HepG2 (cell line): ENCODE measurements around the gene DND1. TPM values are rescaled to one million over a fixed set of nuclear protein-coding genes. Genes with fewer than 3 reads are reported as not detected.
"Not testable (repeated sequence)": the region's sequence is repeated elsewhere in the genome, so short reads cannot be mapped to it uniquely, and the experiment has no call there.

ENCODE experiments used
- ATAC-seq: fragments of 200-7000 bp; cut with Tn5 transposase; 3 replicates; pipeline ENCODE4 v1.9.1; 2020; ENCODE audit warnings: mild to moderate bottlenecking, moderate library complexity
- BruUV-seq: library from RNA; stranded (reverse); fragments of 400-500 nt; replicated peaks from 2 replicates; lab custom pipeline; 2021; lab: Mats Ljungman, UMichigan
- CTCF ChIA-PET: fragments of 300-600 bp; formaldehyde crosslinking; extraction: SDS; loops from one replicate; lab custom pipeline; 2021; ENCODE audit warnings: low total read pairs, inconsistent platforms, low intra/inter-chr PET ratio; lab: Yijun Ruan, JAX
- POLR2A ChIA-PET: fragments of 350-600 bp; sonication (Branson Sonifier 250); formaldehyde crosslinking; loops from one replicate; lab custom pipeline; 2020; ENCODE audit warnings: antibody characterized with exemption, inconsistent platforms; lab: Yijun Ruan, JAX
- DNase-seq: peaks from one replicate; pipeline ENCODE4 v3.0.0-alpha.2; 2015; ENCODE audit warnings: low spot score
- FAIRE-seq: peaks from 3 replicates; lab custom pipeline; 2011; peaks lifted over from hg19 to GRCh38; lab: Jason Lieb, UNC
- H2AFZ ChIP-seq: one replicate; pipeline ENCODE4 v1.6.1; 2011; ENCODE audit warnings: low read length, inconsistent platforms
- H3K27ac ChIP-seq: fragments of 300-600 bp; 3 replicates; pipeline ENCODE4 v1.8.0; 2011; ENCODE audit warnings: mixed run types, mild to moderate bottlenecking, mixed read lengths, low read length, inconsistent platforms; ENCODE audit not compliant: insufficient read depth; ENCODE audit errors: extremely low read length
- H3K27me3 ChIP-seq, 2 experiments: fragments of 200-600 bp in 1 of 2; 2 replicates in 1 of 2; 3 replicates in 1 of 2; pipeline versions ENCODE4 v1.6.0 to v1.8.0; 2011; ENCODE audit warnings: low read length in 2 of 2, mild to moderate bottlenecking in 2 of 2, moderate library complexity in 2 of 2, inconsistent platforms in 1 of 2; ENCODE audit not compliant: insufficient read depth in 2 of 2, control insufficient read depth in 1 of 2
- H3K36me3 ChIP-seq, 2 experiments: fragments of 200-600 bp in 1 of 2; replicated peaks in 1 of 2; 2 replicates in 1 of 2; 3 replicates in 1 of 2; pipeline versions ENCODE4 v1.5.1 to v1.8.0; 2011; ENCODE audit warnings: low read length in 2 of 2, inconsistent platforms in 1 of 2; ENCODE audit not compliant: insufficient read depth in 2 of 2, control insufficient read depth in 1 of 2
- H3K4me1 ChIP-seq: 2 replicates; pipeline ENCODE4 v1.5.1; 2012; ENCODE audit warnings: low read length, inconsistent platforms; ENCODE audit not compliant: insufficient read depth
- H3K4me2 ChIP-seq: 2 replicates; pipeline ENCODE4 v1.6.0; 2011; ENCODE audit warnings: low read depth, low read length, inconsistent platforms
- H3K4me3 ChIP-seq, 3 experiments: fragments of 200-600 bp in 1 of 3; sonication (generic), shearing (Covaris generic) in 1 of 3; replicated peaks in 1 of 3; 2 replicates each; pipeline ENCODE4 v1.5.1; 2011 to 2016; ENCODE audit warnings: low read length in 3 of 3, inconsistent platforms in 2 of 3, low read depth in 2 of 3, mild to moderate bottlenecking in 2 of 3, control low read depth in 1 of 3, mixed read lengths in 1 of 3; ENCODE audit not compliant: insufficient read depth in 1 of 3
- H3K79me2 ChIP-seq: one replicate; pipeline ENCODE4 v1.6.1; 2011; ENCODE audit warnings: low read length, inconsistent platforms; ENCODE audit not compliant: insufficient read depth
- H3K9ac ChIP-seq: 2 replicates; pipeline ENCODE4 v1.6.0; 2011; ENCODE audit warnings: mild to moderate bottlenecking, low read depth, low read length, inconsistent platforms; ENCODE audit not compliant: insufficient read depth
- H3K9me3 ChIP-seq: 2 replicates; pipeline ENCODE4 v1.5.1; 2012; ENCODE audit warnings: mild to moderate bottlenecking, low read length
- H4K20me1 ChIP-seq: 2 replicates; pipeline ENCODE4 v1.6.0; 2011; ENCODE audit warnings: inconsistent platforms, mild to moderate bottlenecking, low read length, moderate library complexity; ENCODE audit not compliant: insufficient read depth
- BRCA1 ChIP-seq: sonication (generic); formaldehyde crosslinking; IDR thresholded peaks from 2 replicates; pipeline ENCODE4 v1.4.0; 2020; ENCODE audit warnings: missing genetic modification reagents
- DPF2 ChIP-seq: sonication (generic); formaldehyde crosslinking; IDR thresholded peaks from 2 replicates; pipeline ENCODE4 v1.4.0; 2020; ENCODE audit warnings: mild to moderate bottlenecking, low read depth, missing genetic modification reagents, borderline replicate concordance
- ERF ChIP-seq: IDR thresholded peaks from 2 replicates; pipeline ENCODE4 v1.6.1; 2018; ENCODE audit warnings: missing biosample characterization, missing genetic modification reagents
- FOXJ3 ChIP-seq: sonication (generic); formaldehyde crosslinking; IDR thresholded peaks from 2 replicates; pipeline ENCODE4 v1.4.0; 2020; ENCODE audit warnings: missing genetic modification reagents, mild to moderate bottlenecking, borderline replicate concordance
- HNRNPH1 ChIP-seq: fragments of 200-400 bp; formaldehyde crosslinking; optimal IDR thresholded peaks from 2 replicates; pipeline ENCODE3; 2017; ENCODE audit warnings: mild to moderate bottlenecking, low read depth, low read length
- KLF13 ChIP-seq: sonication (generic); formaldehyde crosslinking; IDR thresholded peaks from 2 replicates; pipeline ENCODE4 v1.4.0; 2020; ENCODE audit warnings: mild to moderate bottlenecking, missing genetic modification reagents
- MYNN ChIP-seq: sonication (generic); formaldehyde crosslinking; IDR thresholded peaks from 2 replicates; pipeline ENCODE4 v1.4.0; 2020; ENCODE audit warnings: mild to moderate bottlenecking, low read depth, missing genetic modification reagents
- ZKSCAN8 ChIP-seq: IDR thresholded peaks from 2 replicates; pipeline ENCODE4 v1.6.1; 2016; ENCODE audit warnings: borderline replicate concordance, missing genetic modification reagents, missing compliant biosample characterization
- ZNF101 ChIP-seq: sonication (generic); formaldehyde crosslinking; IDR thresholded peaks from 2 replicates; pipeline ENCODE4 v1.4.0; 2020; ENCODE audit warnings: mild to moderate bottlenecking, low read depth, missing genetic modification reagents, borderline replicate concordance
- ZNF230 ChIP-seq: sonication (generic); formaldehyde crosslinking; IDR thresholded peaks from 2 replicates; pipeline ENCODE4 v1.4.0; 2020; ENCODE audit warnings: mild to moderate bottlenecking, missing genetic modification reagents
- ZNF776 ChIP-seq: sonication (generic); formaldehyde crosslinking; IDR thresholded peaks from 2 replicates; pipeline ENCODE4 v1.4.0; 2020; ENCODE audit warnings: mild to moderate bottlenecking, missing genetic modification reagents
- ZSCAN12 ChIP-seq: sonication (generic); formaldehyde crosslinking; IDR thresholded peaks from 2 replicates; pipeline ENCODE4 v1.9.0; 2021; ENCODE audit warnings: mild to moderate bottlenecking, missing genetic modification reagents
- WGBS: methylation state at CpG from one replicate; pipeline ENCODE4 v1.1.6; 2017; ENCODE audit warnings: low lambda C conversion rate; 5-methylcytosine and 5-hydroxymethylcytosine counted together
- in situ Hi-C: cut with HindIII; loops from 2 replicates; pipeline ENCODE4 v1.10.0; 2017; ENCODE audit warnings: low pct_unique_long_range_greater_than_20kb; ENCODE audit not compliant: extremely low pct_ligation_motif_present
- intact Hi-C: fragments of 100-400 bp; cut with micrococcal nuclease; formaldehyde crosslinking; loops from one replicate; pipeline ENCODE4 v1.10.0; 2022; ENCODE audit not compliant: unreplicated experiment
- polyA plus RNA-seq, 8 experiments: library from polyadenylated mRNA; depleted of rRNA in 3 of 8; stranded (reverse) in 7 of 8; unstranded in 1 of 8; fragments of >200 nt; fragmentation: Illumina TruSeq in 4 of 8; extraction: Trizol in 4 of 8; gene quantifications; 2 replicates each; pipeline versions ENCODE4 v1.2.1 to v1.2.3, GENCODE V29; 2011 to 2016; ENCODE audit warnings: low read depth in 4 of 8, missing spikeins in 1 of 8, mixed read lengths in 1 of 8; ENCODE audit not compliant: insufficient read depth in 1 of 8
- total RNA-seq, 5 experiments: library from RNA; depleted of rRNA; stranded (reverse); fragments of >200 nt; fragmentation: Illumina TruSeq; extraction: Trizol; gene quantifications; 2 replicates each; pipeline ENCODE4 v1.2.3, GENCODE V29; 2016; ENCODE audit warnings: low read depth in 1 of 5
- TF ChIP-seq, protein P1 (sequence below): sonication (generic); formaldehyde crosslinking; IDR thresholded peaks from 2 replicates; pipeline ENCODE4 v1.8.1; 2022; ENCODE audit warnings: mild to moderate bottlenecking, missing genetic modification reagents
- TF ChIP-seq, protein P2 (sequence below): sonication (generic); formaldehyde crosslinking; IDR thresholded peaks from 2 replicates; pipeline ENCODE4 v1.8.1; 2023; ENCODE audit warnings: mild to moderate bottlenecking, missing genetic modification reagents

The DND1 gene
- total and polyA plus RNA-seq, 2 of the 13 experiments (the other 11 are each of a cell fraction or from before 2014, with no cell fraction given) = 0.48 to 0.55 TPM

DNA sequence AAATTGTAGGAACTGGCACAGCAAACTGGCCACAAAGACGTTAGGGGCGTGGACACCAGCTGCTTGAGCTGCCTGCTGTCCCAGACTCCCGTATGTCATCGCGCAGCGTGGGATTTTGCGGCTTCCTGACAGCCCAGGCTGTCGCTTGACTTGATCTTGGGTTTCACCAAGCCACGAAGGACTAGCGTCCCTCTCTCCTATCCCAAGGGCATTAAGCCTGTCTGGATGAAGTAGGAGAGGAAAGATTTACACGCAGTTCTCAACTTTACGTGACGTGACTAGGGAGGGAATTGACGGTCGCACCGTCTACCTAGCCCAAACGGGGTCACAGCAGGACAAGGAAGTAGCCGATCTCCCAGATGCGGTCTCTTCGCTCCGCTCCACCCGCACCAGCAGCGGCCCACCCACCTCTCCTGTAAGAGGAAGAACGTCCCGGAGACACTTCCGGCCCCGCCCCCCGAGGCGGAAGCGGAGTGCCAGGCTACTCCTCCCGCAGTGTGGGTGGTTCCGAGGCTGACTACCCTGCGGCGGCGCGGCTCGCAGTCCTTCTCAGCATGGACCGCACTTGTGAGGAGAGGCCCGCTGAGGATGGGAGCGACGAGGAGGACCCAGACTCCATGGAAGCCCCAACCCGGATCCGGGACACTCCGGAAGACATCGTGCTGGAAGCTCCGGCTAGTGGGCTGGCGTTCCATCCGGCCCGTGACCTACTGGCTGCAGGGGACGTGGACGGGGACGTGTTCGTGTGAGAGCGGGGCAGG is 8.8 kb downstream of the DND1 start, which contains the start of gene WDR55 (continued):
- TF ChIP-seq ZKSCAN8 (CRISPR knock-in tag) = 0 out of 2 replicates have a peak, but pooled peaks have one; percentile 17
- TF ChIP-seq ZNF230 = no peak; the same call in 1 of the 2 replicates
- TF ChIP-seq ZNF776 (CRISPR knock-in tag) = peak; percentile 57; the same call in 1 of the 2 replicates
- TF ChIP-seq, protein P1, sequence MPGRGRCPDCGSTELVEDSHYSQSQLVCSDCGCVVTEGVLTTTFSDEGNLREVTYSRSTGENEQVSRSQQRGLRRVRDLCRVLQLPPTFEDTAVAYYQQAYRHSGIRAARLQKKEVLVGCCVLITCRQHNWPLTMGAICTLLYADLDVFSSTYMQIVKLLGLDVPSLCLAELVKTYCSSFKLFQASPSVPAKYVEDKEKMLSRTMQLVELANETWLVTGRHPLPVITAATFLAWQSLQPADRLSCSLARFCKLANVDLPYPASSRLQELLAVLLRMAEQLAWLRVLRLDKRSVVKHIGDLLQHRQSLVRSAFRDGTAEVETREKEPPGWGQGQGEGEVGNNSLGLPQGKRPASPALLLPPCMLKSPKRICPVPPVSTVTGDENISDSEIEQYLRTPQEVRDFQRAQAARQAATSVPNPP (CRISPR knock-in tag) = no peak
- no peak for TF ChIP-seq ZSCAN12
- no peak for TF ChIP-seq ZNF101
- no peak for TF ChIP-seq MYNN (CRISPR knock-in tag)
- peak; percentile 82; the same call in 1 of the 2 replicates for TF ChIP-seq ERF
- peak; percentile 94 for TF ChIP-seq HNRNPH1
- TF ChIP-seq KLF13 = peak; percentile 78; the same call in 1 of the 2 replicates
- no peak for TF ChIP-seq DPF2
- TF ChIP-seq, all 625 proteins: peak for 246

DNA sequence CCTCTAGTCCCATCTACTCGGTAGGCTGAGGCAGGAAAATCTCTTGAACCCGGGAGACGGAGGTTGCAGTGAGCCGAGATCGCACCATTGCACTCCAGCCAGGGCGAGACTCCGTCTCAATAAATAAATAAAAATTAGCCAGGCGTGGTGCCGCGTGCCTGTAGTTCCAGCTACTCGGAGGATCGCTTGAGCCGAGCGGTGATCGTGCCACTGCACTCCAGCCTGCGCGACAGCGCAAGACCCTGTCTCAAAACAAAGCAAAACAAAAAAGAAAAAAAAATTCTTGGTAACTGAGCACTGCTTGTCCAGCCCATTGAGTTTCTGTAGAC is 9.4 kb downstream of the DND1 start:
- H3K36me3 ChIP-seq = peaks cover 32 to 60% of the 10 kb centered on the region in 2 experiments; a peak in 4 of 5 replicates
- peak overlapping the region; percentile 76 for H3K27ac ChIP-seq
- peak overlapping the region; percentile 82 for H3K4me2 ChIP-seq
- H2AFZ ChIP-seq = no peak overlapping the region
- intact Hi-C loops (loop anchor here (1.0 kb wide), 2 partner anchors 27 to 89 kb away; partner anchors contain the start of genes HARS1 and HARS2), in situ Hi-C loops (no loop called here)
- BruUV-seq = no TSS peak
- no peaks in the 10 kb centered on the region for H3K9me3 ChIP-seq
- POLR2A ChIA-PET = interaction anchor here (1.0 to 4.9 kb wide), 8 partner anchors 17 to 116 kb away, joined by 3 to 48 read pairs (median 5); partner anchors contain the start of genes EIF4EBP3, HARS1, HARS2 and IK
- H3K27me3 ChIP-seq = no peaks in the 10 kb centered on the region; a peak in 1 of 5 replicates
- ATAC-seq = no peak
- peaks cover 28% of the 10 kb centered on the region for H3K4me1 ChIP-seq
- TF ChIP-seq, protein P2, sequence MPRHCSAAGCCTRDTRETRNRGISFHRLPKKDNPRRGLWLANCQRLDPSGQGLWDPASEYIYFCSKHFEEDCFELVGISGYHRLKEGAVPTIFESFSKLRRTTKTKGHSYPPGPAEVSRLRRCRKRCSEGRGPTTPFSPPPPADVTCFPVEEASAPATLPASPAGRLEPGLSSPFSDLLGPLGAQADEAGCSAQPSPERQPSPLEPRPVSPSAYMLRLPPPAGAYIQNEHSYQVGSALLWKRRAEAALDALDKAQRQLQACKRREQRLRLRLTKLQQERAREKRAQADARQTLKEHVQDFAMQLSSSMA (CRISPR knock-in tag) = peak; percentile 6; the same call in 1 of the 2 replicates
- TF ChIP-seq FOXJ3 (0 out of 2 replicates have a peak, but pooled peaks have one; percentile 27), BRCA1 (CRISPR knock-in tag) (no peak)
- CTCF ChIA-PET = no interaction called here
- H3K79me2 ChIP-seq = peaks cover 22% of the 10 kb centered on the region
- H3K9ac ChIP-seq = peak overlapping the region; percentile 82
- no peaks in the 10 kb centered on the region for H4K20me1 ChIP-seq
- FAIRE-seq = no peak
- H3K4me3 ChIP-seq = peak overlapping the region; percentile 75 to 100 (median 91); a peak in 5 of 6 replicates
- DNase-seq = no peak
- 65% methylated on average over 18 of the region's 18 CpGs for WGBS

DNA sequence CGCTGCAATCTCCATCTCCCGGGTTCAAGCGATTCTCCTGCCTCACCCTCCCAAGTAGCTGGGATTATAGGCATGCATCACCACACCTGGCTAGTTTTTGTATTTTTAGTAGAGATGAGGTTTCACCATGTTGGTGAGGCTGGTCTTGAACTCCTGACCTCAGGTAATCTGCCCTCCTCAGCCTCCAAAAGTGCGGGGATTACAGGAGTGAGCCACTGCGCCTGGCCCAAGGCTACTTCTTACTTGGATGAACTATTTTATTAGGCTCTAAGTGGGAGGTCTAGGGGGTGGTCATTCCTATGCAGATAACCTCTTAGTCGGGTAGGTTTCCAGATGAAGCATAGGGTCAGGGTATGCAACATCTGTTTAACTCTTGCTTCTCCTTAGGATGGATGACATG is 13.0 kb downstream of the DND1 start:
- CTCF ChIA-PET, in situ Hi-C loops, H2AFZ ChIP-seq, ATAC-seq, BruUV-seq, FAIRE-seq, H3K4me2 ChIP-seq, H3K4me3 ChIP-seq, H3K79me2 ChIP-seq, intact Hi-C loops, H3K9ac ChIP-seq, H3K9me3 ChIP-seq, DNase-seq, H3K27ac ChIP-seq, H4K20me1 ChIP-seq, H3K27me3 ChIP-seq: not testable (repeated sequence)
- WGBS = 98% methylated on average over 6 of the region's 6 CpGs
- H3K36me3 ChIP-seq = peaks cover 38 to 68% of the 10 kb centered on the region in 2 experiments
- POLR2A ChIA-PET = interaction anchor here (0.9 kb wide), 1 partner anchor 13 kb away, joined by 3 read pairs; the partner anchor contains the start of genes IK and NDUFA2
- H3K4me1 ChIP-seq = peaks cover 11% of the 10 kb centered on the region
